Measurements from ENCODE around the gene EOLA1.
"Not testable (repeated sequence)": the region's sequence is repeated elsewhere in the genome, so short reads cannot be mapped to it uniquely, and the experiment has no call there.

DNA sequence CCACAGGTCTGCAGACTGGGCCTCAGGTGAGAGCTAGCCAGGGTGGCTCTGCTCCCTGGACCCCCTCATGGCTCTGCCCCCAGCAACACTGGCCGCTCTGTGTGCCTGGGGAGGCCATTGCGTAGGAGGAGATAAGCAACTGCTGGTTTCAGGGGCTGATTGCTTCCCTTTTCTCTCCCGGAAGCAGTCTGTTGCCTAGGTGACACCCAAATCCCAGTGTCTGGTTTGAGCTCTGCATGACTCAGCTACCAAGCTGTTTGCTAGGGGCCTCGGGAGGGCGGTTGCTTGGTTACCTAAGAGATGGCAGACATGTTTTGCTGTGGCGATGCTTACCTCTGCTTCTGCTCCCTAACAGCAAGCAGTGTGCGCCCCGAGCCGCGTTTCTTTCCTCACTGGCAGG is 15.4 kb upstream of the EOLA1 start:
- not testable (repeated sequence) for TF ChIP-seq CEBPB (IDR thresholded peaks at IDR 0.05; ENCODE audit: low read depth, low read length); POLR2A (IDR thresholded peaks at IDR 0.05; ENCODE audit: low read depth, low read length); CHD1 (IDR thresholded peaks at IDR 0.05; ENCODE audit: low read depth, low read length); RFX5 (IDR thresholded peaks at IDR 0.05; ENCODE audit: low read depth, low read length); FOS (IDR thresholded peaks at IDR 0.05; ENCODE audit: low read depth, low read length); RAD21 (IDR thresholded peaks at IDR 0.05; ENCODE audit: low read length); BHLHE40 (IDR thresholded peaks at IDR 0.05; ENCODE audit: low read depth, low read length); MXI1 (IDR thresholded peaks at IDR 0.05; ENCODE audit: borderline replicate concordance, low read depth, low read length); SMC3 (IDR thresholded peaks at IDR 0.05; ENCODE audit: low read depth, low read length); RCOR1 (IDR thresholded peaks at IDR 0.05; ENCODE audit: insufficient replicate concordance, low read length); MAFK (IDR thresholded peaks at IDR 0.05; ENCODE audit: low read depth, low read length)
- TF ChIP-seq, protein P1, sequence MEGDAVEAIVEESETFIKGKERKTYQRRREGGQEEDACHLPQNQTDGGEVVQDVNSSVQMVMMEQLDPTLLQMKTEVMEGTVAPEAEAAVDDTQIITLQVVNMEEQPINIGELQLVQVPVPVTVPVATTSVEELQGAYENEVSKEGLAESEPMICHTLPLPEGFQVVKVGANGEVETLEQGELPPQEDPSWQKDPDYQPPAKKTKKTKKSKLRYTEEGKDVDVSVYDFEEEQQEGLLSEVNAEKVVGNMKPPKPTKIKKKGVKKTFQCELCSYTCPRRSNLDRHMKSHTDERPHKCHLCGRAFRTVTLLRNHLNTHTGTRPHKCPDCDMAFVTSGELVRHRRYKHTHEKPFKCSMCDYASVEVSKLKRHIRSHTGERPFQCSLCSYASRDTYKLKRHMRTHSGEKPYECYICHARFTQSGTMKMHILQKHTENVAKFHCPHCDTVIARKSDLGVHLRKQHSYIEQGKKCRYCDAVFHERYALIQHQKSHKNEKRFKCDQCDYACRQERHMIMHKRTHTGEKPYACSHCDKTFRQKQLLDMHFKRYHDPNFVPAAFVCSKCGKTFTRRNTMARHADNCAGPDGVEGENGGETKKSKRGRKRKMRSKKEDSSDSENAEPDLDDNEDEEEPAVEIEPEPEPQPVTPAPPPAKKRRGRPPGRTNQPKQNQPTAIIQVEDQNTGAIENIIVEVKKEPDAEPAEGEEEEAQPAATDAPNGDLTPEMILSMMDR (conservative IDR thresholded peaks at IDR 0.05; ENCODE audit: low read depth, low read length) = not testable (repeated sequence)
